Effector memory CD8-positive, alpha-beta T cell (primary cell): Measurements from ENCODE around the gene TCN2.

Experiments
- ATAC-seq: fragments of 150-1000 bp; cut with Tn5 transposase; replicated peaks from 2 replicates; pipeline ENCODE4 v1.10.0; 2021; ENCODE audit warnings: mild to moderate bottlenecking, moderate library complexity
- DNase-seq, 3 experiments: peaks; one replicate each; pipeline ENCODE4 v3.0.0; 2021
- H3K27ac Mint-ChIP-seq, 2 donors: one replicate each; pipeline ENCODE4 v1.8.0; 2022; ENCODE audit warnings: mild to moderate bottlenecking in 2 of 2, mixed read lengths in 2 of 2, moderate library complexity in 2 of 2
- H3K27me3 Mint-ChIP-seq, 2 donors: one replicate each; pipeline ENCODE4 v1.8.0; 2022; ENCODE audit warnings: mixed read lengths in 2 of 2
- H3K36me3 Mint-ChIP-seq: one replicate; pipeline ENCODE4 v1.8.0; 2022; ENCODE audit warnings: mild to moderate bottlenecking, moderate library complexity, mixed read lengths; ENCODE audit not compliant: insufficient read depth
- H3K4me1 Mint-ChIP-seq, 2 donors: one replicate each; pipeline ENCODE4 v1.8.0; 2022; ENCODE audit warnings: low read depth in 2 of 2, mixed read lengths in 2 of 2
- H3K4me3 Mint-ChIP-seq, 2 donors: one replicate each; pipeline ENCODE4 v1.8.0; 2022; ENCODE audit warnings: mild to moderate bottlenecking in 2 of 2, mixed read lengths in 2 of 2, moderate library complexity in 2 of 2
- H3K9me3 Mint-ChIP-seq, 2 donors: one replicate each; pipeline ENCODE4 v1.8.0; 2022; ENCODE audit warnings: mixed read lengths in 2 of 2

The TCN2 gene

GRCh38 chr22:30649430-30650007 is 42.5 kb downstream of the TCN2 start:
- peaks cover 7% of the 10 kb centered on the region for H3K36me3 Mint-ChIP-seq
- no peaks in the 10 kb centered on the region for H3K27me3 Mint-ChIP-seq
- peak; percentile 97 for ATAC-seq
- H3K4me1 Mint-ChIP-seq = peaks cover 4 to 11% of the 10 kb centered on the region in 2 donors
- no peaks in the 10 kb centered on the region for H3K9me3 Mint-ChIP-seq
- DNase-seq = peak; percentile 31 to 34 (median 33)
- no peak overlapping the region for H3K4me3 Mint-ChIP-seq
- H3K27ac Mint-ChIP-seq = peak overlapping the region; percentile 19 to 81

- H3K27ac Mint-ChIP-seq = peak overlapping the region; percentile 25 to 81
- H3K9me3 Mint-ChIP-seq = no peaks in the 10 kb centered on the region
- no peak overlapping the region for H3K4me3 Mint-ChIP-seq
- no peak for DNase-seq
- no peaks in the 10 kb centered on the region for H3K27me3 Mint-ChIP-seq
- peaks cover 4 to 11% of the 10 kb centered on the region in 2 donors for H3K4me1 Mint-ChIP-seq
- peaks cover 7% of the 10 kb centered on the region for H3K36me3 Mint-ChIP-seq
- ATAC-seq = no peak
Observed at GRCh38 chr22:30650508-30651116, 43.6 kb downstream of the TCN2 start.

- no peak for ATAC-seq
- Mint-ChIP-seq H3K4me1 (peaks cover 4 to 11% of the 10 kb centered on the region in 2 donors), H3K9me3 (no peaks in the 10 kb centered on the region), H3K27ac (no peak overlapping the region), H3K4me3 (no peak overlapping the region), H3K27me3 (no peaks in the 10 kb centered on the region), H3K36me3 (peaks cover 7% of the 10 kb centered on the region)
- no peak for DNase-seq
Observed at GRCh38 chr22:30652852-30653251, 45.9 kb downstream of the TCN2 start.

GRCh38 chr22:30654361-30654760 is 47.4 kb downstream of the TCN2 start:
- H3K4me3 Mint-ChIP-seq = no peak overlapping the region
- H3K27me3 Mint-ChIP-seq = no peaks in the 10 kb centered on the region
- H3K27ac Mint-ChIP-seq = no peak overlapping the region
- no peaks in the 10 kb centered on the region for H3K9me3 Mint-ChIP-seq
- ATAC-seq (no peak), DNase-seq (no peak)
- peaks cover 4 to 7% of the 10 kb centered on the region in 2 donors for H3K4me1 Mint-ChIP-seq
- peaks cover 18% of the 10 kb centered on the region for H3K36me3 Mint-ChIP-seq

GRCh38 chr22:30655532-30655931 is 48.6 kb downstream of the TCN2 start:
- Mint-ChIP-seq H3K4me1 (peaks cover 0 to 3% of the 10 kb centered on the region in 2 donors), H3K4me3 (no peak overlapping the region), H3K9me3 (no peaks in the 10 kb centered on the region), H3K27me3 (no peaks in the 10 kb centered on the region), H3K27ac (no peak overlapping the region), H3K36me3 (peaks cover 17% of the 10 kb centered on the region)
- ATAC-seq (no peak), DNase-seq (no peak)

GRCh38 chr22:30662040-30662439 is 55.1 kb downstream of the TCN2 start:
- Mint-ChIP-seq H3K27ac (no peak overlapping the region), H3K4me1 (peaks cover 19 to 20% of the 10 kb centered on the region in 2 donors), H3K9me3 (no peaks in the 10 kb centered on the region), H3K4me3 (no peak overlapping the region), H3K27me3 (no peaks in the 10 kb centered on the region), H3K36me3 (peaks cover 42% of the 10 kb centered on the region)
- ATAC-seq (no peak), DNase-seq (no peak)

GRCh38 chr22:30664798-30665197 is 57.8 kb downstream of the TCN2 start:
- Mint-ChIP-seq H3K36me3 (peaks cover 46% of the 10 kb centered on the region), H3K4me3 (no peak overlapping the region), H3K9me3 (no peaks in the 10 kb centered on the region), H3K27ac (no peak overlapping the region), H3K27me3 (no peaks in the 10 kb centered on the region), H3K4me1 (peaks cover 25 to 31% of the 10 kb centered on the region in 2 donors)
- no peak for DNase-seq
- no peak for ATAC-seq

- H3K4me3 Mint-ChIP-seq = peak overlapping the region in 1 of 2 donors; percentile 42
- peaks cover 45% of the 10 kb centered on the region for H3K36me3 Mint-ChIP-seq
- peaks cover 25 to 31% of the 10 kb centered on the region in 2 donors for H3K4me1 Mint-ChIP-seq
- H3K27me3 Mint-ChIP-seq = no peaks in the 10 kb centered on the region
- DNase-seq (no peak), ATAC-seq (no peak)
- peak overlapping the region in 1 of 2 donors; percentile 38 for H3K27ac Mint-ChIP-seq
- H3K9me3 Mint-ChIP-seq = no peaks in the 10 kb centered on the region
Observed at GRCh38 chr22:30665266-30665665, 58.3 kb downstream of the TCN2 start.

GRCh38 chr22:30665786-30666185 is 58.8 kb downstream of the TCN2 start:
- H3K9me3 Mint-ChIP-seq = no peaks in the 10 kb centered on the region
- ATAC-seq = no peak
- H3K27me3 Mint-ChIP-seq = no peaks in the 10 kb centered on the region
- peaks cover 25 to 31% of the 10 kb centered on the region in 2 donors for H3K4me1 Mint-ChIP-seq
- peak overlapping the region in 1 of 2 donors; percentile 38 for H3K27ac Mint-ChIP-seq
- DNase-seq = no peak
- peaks cover 42% of the 10 kb centered on the region for H3K36me3 Mint-ChIP-seq
- peak overlapping the region; percentile 81 to 90 for H3K4me3 Mint-ChIP-seq

- Mint-ChIP-seq H3K4me1 (peaks cover 25 to 31% of the 10 kb centered on the region in 2 donors), H3K9me3 (no peaks in the 10 kb centered on the region), H3K36me3 (peaks cover 38% of the 10 kb centered on the region), H3K27ac (peak overlapping the region; percentile 90 to 92), H3K27me3 (no peaks in the 10 kb centered on the region), H3K4me3 (peak overlapping the region; percentile 81 to 90)
- ATAC-seq (no peak), DNase-seq (peak in 1 of 3 experiments; percentile 3)
Observed at GRCh38 chr22:30667107-30667493, 60.1 kb downstream of the TCN2 start.

- Mint-ChIP-seq H3K27ac (peak within 1 kb of the TSS; percentile 90 to 92), H3K9me3 (no peaks in the 10 kb centered on the region), H3K36me3 (peaks cover 31% of the 10 kb centered on the region), H3K4me1 (peaks cover 25 to 28% of the 10 kb centered on the region in 2 donors), H3K4me3 (peak within 1 kb of the TSS; percentile 81 to 90), H3K27me3 (no peaks in the 10 kb centered on the region)
- ATAC-seq = peak; percentile 96
- peak; percentile 91 to 94 (median 93) for DNase-seq
Observed at GRCh38 chr22:30667494-30668385, 60.8 kb downstream of the TCN2 start, which contains the start of gene DUSP18. Gene DUSP18 (minus strand): TSS chr22:30667875. CDS start chr22:30664003, 3,872 bp downstream.

- peak overlapping the region; percentile 90 to 92 for H3K27ac Mint-ChIP-seq
- no peaks in the 10 kb centered on the region for H3K27me3 Mint-ChIP-seq
- peaks cover 25 to 26% of the 10 kb centered on the region in 2 donors for H3K4me1 Mint-ChIP-seq
- no peak for DNase-seq
- peak overlapping the region; percentile 81 to 90 for H3K4me3 Mint-ChIP-seq
- ATAC-seq = no peak
- H3K36me3 Mint-ChIP-seq = peaks cover 25% of the 10 kb centered on the region
- no peaks in the 10 kb centered on the region for H3K9me3 Mint-ChIP-seq
Observed at GRCh38 chr22:30668386-30668710, 61.4 kb downstream of the TCN2 start.

GRCh38 chr22:30671071-30671470 is 64.1 kb downstream of the TCN2 start:
- peaks cover 14 to 19% of the 10 kb centered on the region in 2 donors for H3K4me1 Mint-ChIP-seq
- peak overlapping the region in 1 of 2 donors; percentile 38 for H3K27ac Mint-ChIP-seq
- H3K27me3 Mint-ChIP-seq = no peaks in the 10 kb centered on the region
- H3K9me3 Mint-ChIP-seq = no peaks in the 10 kb centered on the region
- peaks cover 15% of the 10 kb centered on the region for H3K36me3 Mint-ChIP-seq
- H3K4me3 Mint-ChIP-seq = no peak overlapping the region
- DNase-seq (no peak), ATAC-seq (no peak)
